ENCODE measurements around the gene CENPVL1.
"Not testable (repeated sequence)": the region's sequence is repeated elsewhere in the genome, so short reads cannot be mapped to it uniquely, and the experiment has no call there.

The CENPVL1 gene

DNA sequence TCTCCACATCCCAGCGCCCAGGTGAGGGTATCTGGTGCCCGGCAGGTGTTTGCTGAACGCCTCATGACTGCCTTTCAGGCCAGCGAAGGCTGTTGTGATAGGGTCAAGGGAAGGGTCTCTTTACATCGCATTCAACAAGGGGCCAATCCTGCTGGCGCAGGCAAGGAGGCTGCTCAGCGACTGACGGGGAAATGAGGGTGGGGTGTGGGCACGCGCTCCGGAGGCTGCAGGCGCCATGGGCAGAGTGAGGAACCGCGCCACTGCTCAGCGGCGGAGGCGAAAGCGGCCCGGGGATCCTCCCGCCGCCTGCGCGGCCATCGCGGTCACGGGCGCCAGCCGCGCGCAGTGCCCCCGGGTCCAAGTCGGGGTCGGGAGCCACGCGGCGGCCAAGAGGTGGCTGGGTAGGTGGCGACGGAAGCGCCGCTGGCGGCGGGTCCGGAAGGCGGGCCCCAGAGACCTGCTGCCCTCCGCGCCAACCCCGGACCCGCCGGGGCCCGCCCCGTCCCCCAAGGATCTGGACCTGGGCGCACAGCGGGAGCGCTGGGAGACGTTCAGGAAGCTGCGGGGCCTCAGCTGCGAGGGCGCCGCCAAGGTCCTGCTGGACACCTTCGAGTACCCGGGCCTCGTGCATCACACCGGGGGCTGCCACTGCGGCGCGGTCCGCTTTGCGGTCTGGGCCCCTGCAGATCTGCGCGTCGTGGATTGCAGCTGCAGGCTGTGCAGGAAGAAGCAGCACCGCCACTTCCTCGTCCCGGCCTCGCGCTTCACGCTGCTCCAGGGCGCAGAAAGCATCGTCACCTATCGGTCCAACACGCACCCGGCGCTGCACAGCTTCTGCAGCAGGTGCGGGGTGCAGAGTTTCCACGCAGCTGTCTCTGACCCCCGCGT is at the start of gene CENPVL1:
Gene CENPVL1, plus strand, starts transcription at position 236 of the 888 bp plus-strand sequence. Its CDS starts 0 bp downstream, at position 236.
- not testable (repeated sequence) for DNase-seq

DNA sequence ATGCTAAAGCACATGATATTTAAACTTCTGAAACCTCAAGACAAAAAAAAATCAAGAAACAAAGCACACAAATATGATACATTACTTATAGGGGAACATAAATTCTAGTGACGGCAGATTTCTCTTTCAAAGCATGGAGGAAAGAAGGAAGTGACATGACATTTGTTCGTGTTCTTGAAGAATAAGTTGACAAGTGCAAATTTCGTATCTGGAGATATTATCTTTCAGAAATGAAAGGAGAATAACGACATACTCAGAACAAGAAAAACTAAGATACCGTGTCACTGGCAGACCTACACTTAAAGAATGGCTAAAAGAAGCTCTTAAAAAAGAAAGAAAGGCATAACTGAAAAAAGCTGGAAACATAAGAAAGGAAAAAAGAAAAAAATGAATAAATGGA is 44.3 kb upstream of the CENPVL1 start:
- DNase-seq, result no peak

DNA sequence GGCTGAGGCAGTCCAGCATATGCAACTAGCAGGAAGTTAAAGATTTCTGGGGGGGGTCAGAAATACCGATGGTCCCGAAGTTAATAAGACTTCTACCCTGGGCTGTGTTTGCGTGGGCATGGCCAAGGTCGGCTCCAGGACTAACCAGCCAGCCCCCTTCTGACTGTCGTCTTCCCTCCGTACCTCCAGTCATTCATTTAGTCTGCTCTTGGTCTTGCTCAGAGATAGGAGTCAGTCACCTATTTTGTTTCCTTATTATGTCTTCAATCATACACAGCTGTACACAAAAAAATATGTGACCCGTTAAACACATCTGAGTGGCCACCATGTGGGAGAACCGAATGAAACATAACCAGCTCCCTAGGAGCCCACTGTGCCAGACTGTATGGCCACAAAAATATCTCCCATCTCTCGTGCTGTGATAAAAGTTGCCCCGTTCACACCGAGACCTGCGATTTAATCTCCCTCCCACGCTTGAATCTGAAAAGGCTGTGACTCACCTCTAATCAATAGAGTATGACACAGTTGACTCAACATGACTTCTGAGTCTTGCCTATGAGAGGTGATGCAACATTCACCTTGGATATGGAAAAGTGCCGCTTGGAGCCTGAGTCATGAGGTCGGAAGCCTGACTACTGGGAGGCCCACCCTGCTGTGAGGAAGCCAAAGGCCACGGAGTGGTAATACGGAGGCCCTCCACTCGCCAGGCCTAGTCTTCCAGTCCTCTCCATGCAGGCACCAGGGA is 30.5 kb upstream of the CENPVL1 start:
- not testable (repeated sequence) for DNase-seq

DNA sequence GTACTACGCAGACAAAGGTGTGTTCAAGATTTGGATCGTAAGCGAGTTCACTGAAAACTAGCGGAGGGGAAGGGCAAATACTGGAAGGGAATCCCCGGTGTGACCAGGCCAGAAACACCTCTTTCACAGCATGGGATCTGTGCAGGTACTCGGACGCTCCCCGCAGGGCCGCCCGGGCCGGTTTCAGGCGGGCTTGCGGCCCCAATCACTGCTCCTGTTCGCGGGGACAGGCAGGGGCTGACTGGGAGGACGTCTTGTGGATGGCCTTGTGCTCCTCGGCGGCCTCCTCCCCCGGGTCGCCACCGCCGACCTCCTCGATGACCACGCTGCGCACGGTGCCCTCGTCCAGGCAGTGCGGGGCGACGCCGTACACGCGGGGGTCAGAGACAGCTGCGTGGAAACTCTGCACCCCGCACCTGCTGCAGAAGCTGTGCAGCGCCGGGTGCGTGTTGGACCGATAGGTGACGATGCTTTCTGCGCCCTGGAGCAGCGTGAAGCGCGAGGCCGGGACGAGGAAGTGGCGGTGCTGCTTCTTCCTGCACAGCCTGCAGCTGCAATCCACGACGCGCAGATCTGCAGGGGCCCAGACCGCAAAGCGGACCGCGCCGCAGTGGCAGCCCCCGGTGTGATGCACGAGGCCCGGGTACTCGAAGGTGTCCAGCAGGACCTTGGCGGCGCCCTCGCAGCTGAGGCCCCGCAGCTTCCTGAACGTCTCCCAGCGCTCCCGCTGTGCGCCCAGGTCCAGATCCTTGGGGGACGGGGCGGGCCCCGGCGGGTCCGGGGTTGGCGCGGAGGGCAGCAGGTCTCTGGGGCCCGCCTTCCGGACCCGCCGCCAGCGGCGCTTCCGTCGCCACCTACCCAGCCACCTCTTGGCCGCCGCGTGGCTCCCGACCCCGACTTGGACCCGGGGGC is 28.2 kb upstream of the CENPVL1 start:
- not testable (repeated sequence) for DNase-seq

DNA sequence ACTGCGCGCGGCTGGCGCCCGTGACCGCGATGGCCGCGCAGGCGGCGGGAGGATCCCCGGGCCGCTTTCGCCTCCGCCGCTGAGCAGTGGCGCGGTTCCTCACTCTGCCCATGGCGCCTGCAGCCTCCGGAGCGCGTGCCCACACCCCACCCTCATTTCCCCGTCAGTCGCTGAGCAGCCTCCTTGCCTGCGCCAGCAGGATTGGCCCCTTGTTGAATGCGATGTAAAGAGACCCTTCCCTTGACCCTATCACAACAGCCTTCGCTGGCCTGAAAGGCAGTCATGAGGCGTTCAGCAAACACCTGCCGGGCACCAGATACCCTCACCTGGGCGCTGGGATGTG is 27.6 kb upstream of the CENPVL1 start, which contains the start of gene CENPVL2:
Gene CENPVL2, minus strand, starts transcription at position 112 of the 343 bp plus-strand sequence. Its CDS starts 0 bp downstream, at position 112.
- not testable (repeated sequence) for DNase-seq

DNA sequence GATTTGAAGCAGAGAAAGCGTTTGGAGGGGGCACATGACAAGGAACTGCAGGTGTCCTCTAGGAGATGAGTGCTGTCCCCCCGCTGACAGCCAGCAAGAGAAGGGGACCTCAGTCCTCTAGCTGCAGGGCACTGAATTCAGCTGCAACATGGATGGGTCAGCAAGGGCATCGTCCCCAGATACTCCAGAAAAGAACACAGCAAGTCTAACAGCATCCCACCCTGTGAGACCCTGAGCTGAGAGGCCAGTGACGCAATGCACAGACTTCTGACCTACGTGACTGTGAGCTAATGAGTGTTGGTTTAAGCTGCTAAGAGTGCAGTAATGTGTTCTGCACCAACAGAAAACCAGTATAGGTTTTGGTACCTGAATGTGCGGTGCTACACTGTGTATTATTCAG is 16.1 kb upstream of the CENPVL1 start:
- no peak for DNase-seq

DNA sequence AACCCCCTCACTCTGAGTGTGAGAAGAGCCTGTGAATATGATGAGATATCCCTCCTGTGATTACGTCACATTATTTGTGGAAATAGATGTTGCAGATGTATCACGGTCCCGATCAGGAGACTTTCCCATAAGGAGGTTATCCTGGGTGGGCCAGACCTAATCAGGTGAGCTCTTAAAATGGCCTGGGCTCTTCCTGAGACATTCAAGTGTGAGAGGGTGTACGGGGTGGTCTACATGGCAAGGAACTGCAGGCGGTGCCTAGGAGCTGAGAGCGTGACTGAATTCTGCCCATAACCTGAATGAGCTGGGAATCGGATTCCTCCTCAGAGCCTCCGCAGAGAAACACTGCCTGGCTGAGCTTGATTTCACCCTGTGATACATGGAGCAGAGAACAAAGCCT is 12.9 kb upstream of the CENPVL1 start:
- no peak for DNase-seq

DNA sequence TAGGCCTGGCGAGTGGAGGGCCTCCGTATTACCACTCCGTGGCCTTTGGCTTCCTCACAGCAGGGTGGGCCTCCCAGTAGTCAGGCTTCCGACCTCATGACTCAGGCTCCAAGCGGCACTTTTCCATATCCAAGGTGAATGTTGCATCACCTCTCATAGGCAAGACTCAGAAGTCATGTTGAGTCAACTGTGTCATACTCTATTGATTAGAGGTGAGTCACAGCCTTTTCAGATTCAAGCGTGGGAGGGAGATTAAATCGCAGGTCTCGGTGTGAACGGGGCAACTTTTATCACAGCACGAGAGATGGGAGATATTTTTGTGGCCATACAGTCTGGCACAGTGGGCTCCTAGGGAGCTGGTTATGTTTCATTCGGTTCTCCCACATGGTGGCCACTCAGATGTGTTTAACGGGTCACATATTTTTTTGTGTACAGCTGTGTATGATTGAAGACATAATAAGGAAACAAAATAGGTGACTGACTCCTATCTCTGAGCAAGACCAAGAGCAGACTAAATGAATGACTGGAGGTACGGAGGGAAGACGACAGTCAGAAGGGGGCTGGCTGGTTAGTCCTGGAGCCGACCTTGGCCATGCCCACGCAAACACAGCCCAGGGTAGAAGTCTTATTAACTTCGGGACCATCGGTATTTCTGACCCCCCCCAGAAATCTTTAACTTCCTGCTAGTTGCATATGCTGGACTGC is 2.8 kb downstream of the CENPVL1 start:
- DNase-seq, result not testable (repeated sequence)

DNA sequence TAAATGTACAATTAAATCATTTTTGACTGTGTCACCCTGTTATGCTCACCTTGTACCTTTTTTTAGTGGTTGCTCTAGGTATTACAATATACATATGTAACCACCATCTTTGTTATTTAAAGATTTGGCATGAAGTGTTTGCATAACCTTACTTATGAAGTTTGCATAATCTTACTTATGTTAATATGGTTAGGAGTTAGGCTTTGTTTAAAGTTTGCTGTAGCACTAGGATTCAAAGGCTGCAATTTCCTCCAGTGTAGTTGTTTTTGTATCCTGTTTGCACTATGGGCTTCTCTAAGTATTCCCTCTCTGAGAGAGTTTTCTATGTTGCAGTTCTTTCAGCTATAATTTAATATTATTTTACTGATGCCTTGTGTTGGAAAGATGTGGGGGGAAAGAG is 17.9 kb downstream of the CENPVL1 start:
- no peak for DNase-seq

DNA sequence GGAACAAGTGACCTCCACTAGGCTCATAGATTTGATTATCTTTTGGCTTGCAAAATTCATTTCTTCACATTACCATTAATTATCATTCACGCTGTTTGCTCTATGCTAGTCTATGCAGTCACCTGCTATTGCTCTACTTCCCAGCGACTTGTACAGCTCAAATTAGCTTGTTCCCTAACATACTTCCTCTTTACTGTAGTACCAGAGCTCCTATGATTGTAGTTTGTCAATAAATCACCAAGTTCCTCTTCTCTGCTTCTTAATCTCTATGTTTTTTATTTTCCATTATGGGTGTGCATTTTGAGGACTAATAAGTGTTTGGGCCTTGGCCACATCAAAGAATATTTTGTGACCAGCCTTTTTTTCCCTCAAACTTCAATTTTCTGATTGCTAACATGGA is 26.8 kb downstream of the CENPVL1 start:
- no peak for DNase-seq

DNA sequence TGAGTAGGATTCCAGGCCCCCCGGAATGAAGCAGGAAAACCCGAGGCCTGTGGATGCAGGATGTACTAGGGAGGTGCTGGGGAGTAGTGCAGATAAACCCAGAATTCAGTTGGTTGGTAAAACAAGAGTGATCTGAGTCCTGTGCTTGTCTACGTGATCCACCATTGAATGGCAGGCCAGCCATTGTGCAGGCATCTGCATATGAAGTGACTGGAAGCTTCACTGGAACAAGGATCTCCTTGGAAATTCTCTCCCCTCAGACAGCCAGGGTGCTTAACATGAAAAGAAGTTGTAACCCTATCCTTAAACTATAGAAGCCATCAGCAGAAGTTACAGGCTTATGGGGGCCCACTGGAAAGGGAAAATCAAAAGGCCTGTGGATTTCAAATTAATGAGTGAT is 32.3 kb downstream of the CENPVL1 start:
- no peak for DNase-seq

DNA sequence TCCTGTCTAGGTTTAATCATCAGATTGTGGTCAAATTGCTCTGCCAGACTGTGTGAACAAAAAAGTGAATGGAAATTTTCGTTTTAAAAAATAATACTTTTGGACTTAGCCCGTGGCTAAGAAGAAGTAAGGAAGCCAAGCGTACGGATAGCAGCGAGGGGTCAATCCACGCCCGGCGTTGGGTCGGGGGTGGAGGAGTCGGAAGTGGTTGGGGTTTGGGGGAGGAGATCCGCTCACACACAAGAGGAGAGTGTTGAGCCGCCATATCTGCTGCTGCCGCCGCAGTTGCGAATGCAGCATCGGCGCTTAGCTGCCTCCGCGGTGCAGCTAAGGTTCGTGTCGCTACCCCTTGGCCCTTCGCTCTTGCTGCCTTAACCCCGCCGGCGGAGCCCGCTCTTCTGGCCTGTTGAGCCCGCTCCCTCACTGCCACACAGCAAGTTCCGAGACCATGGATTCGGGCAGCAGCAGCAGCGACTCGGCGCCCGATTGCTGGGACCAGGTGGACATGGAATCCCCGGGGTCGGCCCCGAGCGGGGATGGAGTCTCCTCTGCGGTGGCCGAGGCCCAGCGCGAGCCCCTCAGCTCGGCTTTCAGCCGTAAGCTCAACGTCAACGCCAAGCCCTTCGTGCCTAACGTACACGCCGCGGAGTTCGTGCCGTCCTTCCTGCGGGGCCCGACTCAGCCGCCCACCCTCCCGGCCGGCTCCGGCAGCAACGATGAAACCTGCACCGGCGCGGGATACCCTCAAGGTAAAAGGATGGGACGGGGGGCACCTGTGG is 33.1 kb downstream of the CENPVL1 start, which contains the start of gene GSPT2:
Gene GSPT2, plus strand, starts transcription at position 264 of the 779 bp plus-strand sequence. Its CDS starts 185 bp downstream, at position 449.
- DNase-seq, result peak; percentile 28

DNA sequence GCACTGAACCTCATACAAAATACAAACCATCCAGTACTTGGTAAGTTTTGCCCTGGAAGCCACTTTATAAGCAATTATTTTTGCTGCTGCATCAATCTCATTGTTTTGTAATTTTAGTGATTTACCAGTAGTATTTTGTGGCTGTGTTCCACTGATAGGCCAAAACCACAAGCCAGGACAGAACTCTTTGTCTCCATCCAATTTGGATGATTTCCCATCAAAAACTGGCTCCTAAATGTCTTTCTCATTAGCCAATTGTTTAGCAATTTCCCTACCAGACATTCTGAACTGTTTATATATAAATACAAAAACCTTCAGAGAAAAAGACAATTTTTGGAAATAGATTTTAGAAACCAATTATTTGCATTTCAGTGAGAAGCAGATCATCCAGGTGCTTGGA is 37.4 kb downstream of the CENPVL1 start:
- DNase-seq, result no peak

DNA sequence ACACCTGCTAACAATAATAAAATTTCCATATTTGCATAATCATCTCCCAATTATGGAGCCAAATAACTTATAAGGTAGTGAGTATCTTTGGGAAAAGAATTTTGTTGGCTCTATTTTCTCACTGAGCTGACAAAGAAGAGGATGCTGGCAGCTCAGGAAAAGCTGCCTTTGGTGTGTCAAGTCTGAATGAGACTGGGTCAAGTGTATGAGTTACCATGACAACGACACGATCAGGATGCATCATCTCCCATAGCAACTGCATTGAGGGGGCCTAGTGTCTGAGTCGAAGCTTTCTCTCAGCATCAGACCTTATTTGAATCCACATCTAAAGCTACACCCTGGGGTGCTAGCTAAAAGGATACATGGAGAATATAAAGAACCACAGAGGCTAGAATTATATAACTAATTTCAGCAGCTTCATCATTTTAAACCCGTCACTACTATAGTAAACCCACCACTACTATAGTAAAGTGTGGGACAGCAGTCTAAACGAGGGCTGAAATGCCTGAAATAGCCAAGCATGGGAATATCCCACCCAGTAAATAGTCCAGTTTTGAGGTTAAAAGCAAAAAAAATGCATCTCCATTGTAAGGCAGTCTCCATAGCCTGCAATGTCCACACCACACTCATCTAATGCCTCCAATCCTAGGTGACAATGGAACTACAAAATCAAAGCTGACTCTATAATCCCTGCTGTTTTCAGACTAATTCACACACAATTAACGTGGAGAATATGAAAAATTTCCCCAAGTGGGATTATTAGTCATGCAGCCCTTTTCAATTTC is 48.9 kb downstream of the CENPVL1 start:
- DNase-seq, result no peak

DNA sequence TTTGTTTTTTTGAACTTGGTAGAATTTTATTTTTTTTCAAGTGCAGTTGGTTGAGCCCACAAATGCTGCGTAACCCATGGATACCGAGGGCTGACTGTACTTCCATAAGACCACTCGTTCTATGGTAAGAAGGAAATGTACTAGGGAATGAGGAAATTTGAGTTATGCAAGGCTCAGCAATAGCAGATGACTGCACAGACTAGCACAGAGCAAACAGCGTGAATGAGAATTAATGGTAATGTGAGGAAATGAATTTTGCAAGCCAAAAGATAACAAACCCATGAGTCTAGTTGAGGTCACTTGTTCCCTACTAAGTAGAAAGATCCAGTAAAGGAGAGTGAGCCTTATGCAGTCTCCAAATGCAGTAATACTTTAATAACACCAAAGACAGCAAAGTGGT is 50.3 kb downstream of the CENPVL1 start:
- DNase-seq, result no peak
